PC-9 (cell line): Measurements from ENCODE around the gene RUFY3. TPM values are rescaled to one million over a fixed set of nuclear protein-coding genes. Genes with fewer than 3 reads are reported as not detected.

ENCODE experiments used
- BruUV-seq: library from RNA; stranded (reverse); fragments of 400-500 nt; replicated peaks from 2 replicates; lab custom pipeline; 2021; lab: Mats Ljungman, UMichigan
- CTCF ChIA-PET: fragments of 300-600 bp; sonication (Branson Sonifier 250); formaldehyde crosslinking; loops from one replicate; lab custom pipeline; 2022; ENCODE audit warnings: antibody characterized with exemption; lab: Charles Lee
- POLR2A ChIA-PET: fragments of 300-600 bp; sonication (Branson Sonifier 250); formaldehyde crosslinking; loops from one replicate; lab custom pipeline; 2022; ENCODE audit warnings: antibody characterized with exemption; ENCODE audit not compliant: unreplicated experiment; lab: Charles Lee
- DNase-seq, 2 experiments: peaks; one replicate each; pipeline versions ENCODE4 v3.0.0 to v3.0.0-alpha.2; 2015 to 2022; ENCODE audit warnings: mixed read lengths in 1 of 2
- H2AFZ ChIP-seq: fragments of 200-600 bp; sonication (generic); 2 replicates; pipeline ENCODE4 v1.8.1; 2017; ENCODE audit warnings: antibody characterized with exemption
- H3F3A ChIP-seq: fragments of 200-600 bp; sonication (generic); 2 replicates; pipeline ENCODE4 v1.8.1; 2017; ENCODE audit warnings: antibody characterized with exemption, mild to moderate bottlenecking, low read depth; ENCODE audit not compliant: insufficient read depth
- H3K27ac ChIP-seq: fragments of 200-600 bp; sonication (generic); 2 replicates; pipeline ENCODE4 v1.6.1; 2016; ENCODE audit warnings: mixed run types
- H3K27me3 ChIP-seq: fragments of 200-600 bp; sonication (generic); 2 replicates; pipeline ENCODE4 v1.6.1; 2016; ENCODE audit warnings: low read depth, mixed run types; ENCODE audit not compliant: insufficient read depth
- H3K36me3 ChIP-seq: fragments of 200-600 bp; sonication (generic); 2 replicates; pipeline ENCODE4 v1.6.1; 2016; ENCODE audit warnings: low read depth, mixed run types
- H3K4me1 ChIP-seq: fragments of 200-600 bp; sonication (generic); replicated peaks from 2 replicates; pipeline ENCODE4 v1.6.1; 2016; ENCODE audit warnings: mixed run types; ENCODE audit not compliant: insufficient read depth
- H3K4me2 ChIP-seq: fragments of 200-600 bp; sonication (generic); 2 replicates; pipeline ENCODE4 v1.6.1; 2017; ENCODE audit warnings: mixed run types
- H3K4me3 ChIP-seq: fragments of 200-600 bp; sonication (generic); 2 replicates; pipeline ENCODE4 v1.6.1; 2016; ENCODE audit warnings: mixed run types
- H3K79me2 ChIP-seq: fragments of 200-600 bp; sonication (generic); 2 replicates; pipeline ENCODE4 v1.6.1; 2017; ENCODE audit warnings: low read depth, mixed run types
- H3K9me2 ChIP-seq: fragments of 200-600 bp; sonication (generic); 2 replicates; pipeline ENCODE4 v1.8.1; 2017; ENCODE audit warnings: mild to moderate bottlenecking; ENCODE audit not compliant: insufficient read depth
- H3K9me3 ChIP-seq: fragments of 200-600 bp; sonication (generic); 2 replicates; pipeline ENCODE4 v1.8.1; 2016; ENCODE audit warnings: low read depth; ENCODE audit not compliant: insufficient read depth
- H4K20me1 ChIP-seq: fragments of 200-600 bp; sonication (generic); 2 replicates; pipeline ENCODE4 v1.8.1; 2017; ENCODE audit not compliant: insufficient read depth
- EZH2 ChIP-seq: fragments of 200-600 bp; sonication (generic); IDR thresholded peaks from 2 replicates; pipeline ENCODE4 v1.8.0; 2017; ENCODE audit warnings: antibody characterized with exemption, low read depth
- intact Hi-C: fragments of 100-400 bp; cut with micrococcal nuclease; formaldehyde crosslinking; loops from one replicate; pipeline ENCODE4 v1.10.0; 2022; ENCODE audit not compliant: unreplicated experiment
- total RNA-seq: library from RNA; stranded (reverse); gene quantifications from 2 replicates; pipeline ENCODE4 v1.2.3, GENCODE V29; 2021
- TF ChIP-seq, protein P1 (sequence below): fragments of 200-600 bp; sonication (generic); conservative IDR thresholded peaks from 2 replicates; pipeline ENCODE4 v1.6.1; 2017; ENCODE audit warnings: mixed run types, antibody characterized with exemption, mild to moderate bottlenecking, moderate library complexity

Gene RUFY3
- total RNA-seq, 1 experiment from 2014 or later = 23.6 TPM

DNA sequence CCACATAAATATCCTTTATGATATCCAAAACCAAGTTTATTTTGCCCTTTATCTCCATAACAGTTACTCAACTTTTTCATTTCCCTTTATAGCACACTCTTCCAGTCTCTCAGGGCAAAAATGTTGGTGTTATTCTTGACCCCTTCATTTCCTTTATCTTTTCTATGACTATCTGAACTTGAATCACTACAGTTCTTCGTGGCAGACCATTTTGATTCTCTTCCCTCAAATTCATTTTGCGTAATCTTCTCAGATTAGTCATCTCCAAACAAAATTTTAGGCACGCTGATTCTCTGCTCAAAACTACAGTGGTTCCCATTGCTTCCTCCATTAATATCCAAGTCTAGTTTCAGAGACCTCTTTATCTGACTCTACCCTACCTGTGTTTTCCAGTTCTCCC is 26.1 kb downstream of the RUFY3 start:
- Histone ChIP-seq H3K4me3 (no peak overlapping the region), H3F3A (no peaks in the 10 kb centered on the region), H2AFZ (no peak overlapping the region), H3K4me2 (no peak overlapping the region), H3K27me3 (no peaks in the 10 kb centered on the region), H3K27ac (no peak overlapping the region), H4K20me1 (no peaks in the 10 kb centered on the region), H3K36me3 (no peaks in the 10 kb centered on the region), H3K9me2 (no peaks in the 10 kb centered on the region), H3K79me2 (no peaks in the 10 kb centered on the region), H3K4me1 (no peaks in the 10 kb centered on the region), H3K9me3 (no peaks in the 10 kb centered on the region)
- ChIA-PET POLR2A (no interaction called here), CTCF (no interaction called here)
- TF ChIP-seq EZH2 = no peak
- TF ChIP-seq, protein P1, sequence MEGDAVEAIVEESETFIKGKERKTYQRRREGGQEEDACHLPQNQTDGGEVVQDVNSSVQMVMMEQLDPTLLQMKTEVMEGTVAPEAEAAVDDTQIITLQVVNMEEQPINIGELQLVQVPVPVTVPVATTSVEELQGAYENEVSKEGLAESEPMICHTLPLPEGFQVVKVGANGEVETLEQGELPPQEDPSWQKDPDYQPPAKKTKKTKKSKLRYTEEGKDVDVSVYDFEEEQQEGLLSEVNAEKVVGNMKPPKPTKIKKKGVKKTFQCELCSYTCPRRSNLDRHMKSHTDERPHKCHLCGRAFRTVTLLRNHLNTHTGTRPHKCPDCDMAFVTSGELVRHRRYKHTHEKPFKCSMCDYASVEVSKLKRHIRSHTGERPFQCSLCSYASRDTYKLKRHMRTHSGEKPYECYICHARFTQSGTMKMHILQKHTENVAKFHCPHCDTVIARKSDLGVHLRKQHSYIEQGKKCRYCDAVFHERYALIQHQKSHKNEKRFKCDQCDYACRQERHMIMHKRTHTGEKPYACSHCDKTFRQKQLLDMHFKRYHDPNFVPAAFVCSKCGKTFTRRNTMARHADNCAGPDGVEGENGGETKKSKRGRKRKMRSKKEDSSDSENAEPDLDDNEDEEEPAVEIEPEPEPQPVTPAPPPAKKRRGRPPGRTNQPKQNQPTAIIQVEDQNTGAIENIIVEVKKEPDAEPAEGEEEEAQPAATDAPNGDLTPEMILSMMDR = no peak
- BruUV-seq = no TSS peak
- intact Hi-C loops = no loop called here
- no peak for DNase-seq

DNA sequence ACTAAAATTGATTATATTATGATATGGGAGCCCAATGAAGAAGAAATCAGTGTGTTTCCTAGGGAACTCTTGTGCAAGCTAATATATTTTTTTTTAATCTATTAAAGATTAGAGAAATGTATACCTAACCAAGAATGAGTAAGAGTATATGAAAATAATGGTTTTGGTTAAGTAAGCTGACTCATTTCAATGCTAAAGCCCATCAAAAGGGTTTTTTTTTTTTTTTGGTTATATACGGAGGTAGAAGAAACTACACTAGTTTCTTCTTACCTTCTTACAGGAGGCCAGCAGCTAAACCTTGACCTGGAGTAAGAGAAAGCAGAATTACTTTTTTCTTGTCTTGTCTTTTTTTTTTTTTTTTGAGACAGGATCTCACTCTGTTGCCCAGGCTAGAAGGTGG is 27.5 kb downstream of the RUFY3 start:
- no peaks in the 10 kb centered on the region for H3K79me2 ChIP-seq
- no peak overlapping the region for H3K4me3 ChIP-seq
- intact Hi-C loops = no loop called here
- no TSS peak for BruUV-seq
- no peaks in the 10 kb centered on the region for H3K4me1 ChIP-seq
- no peaks in the 10 kb centered on the region for H3K9me2 ChIP-seq
- POLR2A ChIA-PET = no interaction called here
- no peaks in the 10 kb centered on the region for H3K9me3 ChIP-seq
- H4K20me1 ChIP-seq = no peaks in the 10 kb centered on the region
- H3K4me2 ChIP-seq = no peak overlapping the region
- H2AFZ ChIP-seq = no peak overlapping the region
- H3K36me3 ChIP-seq = no peaks in the 10 kb centered on the region
- H3K27me3 ChIP-seq = no peaks in the 10 kb centered on the region
- CTCF ChIA-PET = interaction anchor here (0.6 kb wide), 1 partner anchor 45 kb away, joined by 4 read pairs; no protein-coding TSS in a partner anchor
- no peak overlapping the region for H3K27ac ChIP-seq
- DNase-seq = no peak
- H3F3A ChIP-seq = no peaks in the 10 kb centered on the region
- TF ChIP-seq, protein P1 = no peak
- no peak for TF ChIP-seq EZH2

DNA sequence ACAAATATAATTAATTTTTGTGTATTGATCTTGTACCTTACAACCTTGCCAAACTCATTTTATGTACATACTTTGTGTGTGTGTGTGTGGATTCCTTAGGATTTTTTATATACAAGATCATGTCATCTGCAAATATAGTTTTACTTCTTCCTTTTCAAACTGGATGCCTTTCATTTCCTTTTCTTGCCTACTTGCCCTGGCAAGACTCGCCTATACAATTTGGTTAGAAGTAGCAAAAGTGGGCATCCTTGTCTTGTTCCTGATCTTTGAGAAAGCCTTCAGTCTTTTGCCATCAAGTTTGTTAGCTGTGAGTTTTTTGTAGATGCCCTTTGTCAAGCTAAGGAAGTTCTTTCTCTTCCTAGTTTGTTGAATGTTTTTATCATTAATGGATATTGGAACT is 30.5 kb downstream of the RUFY3 start:
- H3K4me1 ChIP-seq = no peaks in the 10 kb centered on the region
- BruUV-seq = no TSS peak
- CTCF ChIA-PET = no interaction called here
- DNase-seq = no peak
- TF ChIP-seq EZH2 = no peak
- TF ChIP-seq, protein P1 = no peak
- no peaks in the 10 kb centered on the region for H3K79me2 ChIP-seq
- POLR2A ChIA-PET = no interaction called here
- no peak overlapping the region for H2AFZ ChIP-seq
- intact Hi-C loops = no loop called here
- no peak overlapping the region for H3K4me2 ChIP-seq
- no peak overlapping the region for H3K27ac ChIP-seq
- no peaks in the 10 kb centered on the region for H3F3A ChIP-seq
- no peaks in the 10 kb centered on the region for H3K36me3 ChIP-seq
- H3K9me3 ChIP-seq = no peaks in the 10 kb centered on the region
- no peaks in the 10 kb centered on the region for H3K27me3 ChIP-seq
- no peak overlapping the region for H3K4me3 ChIP-seq
- H3K9me2 ChIP-seq = no peaks in the 10 kb centered on the region
- no peaks in the 10 kb centered on the region for H4K20me1 ChIP-seq
